IPS DF 4.7 (cell line): ENCODE results near the gene SCIN.
"Not testable (repeated sequence)": the region's sequence is repeated elsewhere in the genome, so short reads cannot be mapped to it uniquely, and the experiment has no call there.

Experiments
- DNase-seq: peaks from one replicate; pipeline ENCODE4 v3.0.0-alpha.2; 2013; ENCODE audit warnings: low spot score; ENCODE audit errors: extremely low read depth

Gene SCIN

GRCh38 chr7:12647364-12648219 is 77.1 kb downstream of the SCIN start:
- no peak for DNase-seq

- no peak for DNase-seq
These were observed 78.3 kb downstream of the SCIN start for GRCh38 chr7:12648704-12649261.

DNA sequence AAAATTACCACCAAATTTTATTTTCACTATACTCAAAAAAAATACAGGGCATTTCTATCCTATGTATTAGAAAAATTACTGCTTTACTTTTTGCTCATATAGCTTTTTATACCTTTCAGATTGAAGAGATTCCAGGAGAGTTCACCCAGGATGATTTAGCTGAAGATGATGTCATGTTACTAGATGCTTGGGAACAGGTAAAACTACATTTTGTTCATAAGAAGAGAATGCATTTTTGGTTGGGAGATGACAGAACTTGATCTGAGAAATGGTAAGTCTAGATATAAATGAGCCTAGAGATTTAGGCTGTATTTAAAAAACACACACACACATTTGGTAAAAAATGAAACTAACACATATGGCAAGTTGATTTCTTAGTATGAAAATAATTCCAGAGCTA is 78.8 kb downstream of the SCIN start:
- DNase-seq = no peak

DNA sequence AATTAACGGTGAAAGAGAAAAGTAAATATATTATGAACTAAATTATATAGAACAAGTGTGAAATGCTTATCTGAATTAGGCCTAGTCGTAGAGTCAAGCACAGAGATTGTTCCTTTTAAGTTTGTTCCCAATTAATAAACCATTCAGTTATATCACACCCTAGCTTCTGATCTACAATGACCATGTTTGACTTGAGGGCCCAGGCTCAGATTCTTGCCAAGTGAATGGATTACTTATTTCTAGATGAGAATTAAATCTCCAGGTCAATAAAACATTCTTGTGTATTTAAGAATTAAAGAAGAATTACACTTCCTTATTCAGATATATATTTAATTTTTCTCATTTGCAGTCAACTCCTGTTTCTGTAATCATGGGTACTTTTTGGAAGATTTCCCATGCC is 79.6 kb downstream of the SCIN start:
- DNase-seq = no peak

- DNase-seq = no peak
These were observed 82.6 kb downstream of the SCIN start for GRCh38 chr7:12653110-12653509.

DNA sequence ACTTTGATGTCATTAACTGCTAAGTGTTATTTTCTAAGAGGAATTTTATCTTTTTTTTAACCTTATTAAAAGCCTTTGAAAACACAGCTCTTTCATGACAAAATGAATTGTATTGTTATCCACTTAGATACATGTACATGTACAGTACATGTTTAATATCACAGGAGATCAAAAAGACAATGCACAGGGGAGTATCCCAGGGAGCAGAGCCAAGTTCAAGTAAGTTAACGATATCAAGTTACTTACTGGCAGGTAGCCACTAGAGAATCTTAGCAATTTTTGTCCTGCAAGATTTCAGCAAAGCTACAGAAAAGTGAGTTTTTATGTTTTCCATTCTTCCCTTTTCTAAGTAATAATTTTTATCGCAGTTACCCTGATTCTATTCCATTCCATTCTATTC is 83.0 kb downstream of the SCIN start:
- no peak for DNase-seq

DNA sequence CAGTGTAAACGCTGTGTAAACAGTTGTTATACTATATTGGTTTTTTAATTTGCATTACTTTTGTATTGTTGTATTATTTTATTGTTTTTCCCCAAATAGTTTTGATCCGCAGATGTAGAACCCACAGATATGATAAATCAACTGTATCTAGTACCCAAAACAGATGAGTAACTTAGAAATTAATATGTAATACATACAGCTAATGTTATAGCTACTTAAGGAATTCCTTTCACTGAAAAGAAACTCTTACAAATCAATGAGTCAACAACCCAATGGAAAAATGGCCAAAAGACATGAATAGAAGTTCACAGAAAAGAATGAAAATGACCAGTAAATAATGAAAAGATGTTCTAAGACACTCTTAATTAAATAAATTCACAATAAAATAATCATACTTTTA is 84.6 kb downstream of the SCIN start:
- no peak for DNase-seq

GRCh38 chr7:12660423-12660822 is 89.9 kb downstream of the SCIN start:
- DNase-seq = not testable (repeated sequence)

DNA sequence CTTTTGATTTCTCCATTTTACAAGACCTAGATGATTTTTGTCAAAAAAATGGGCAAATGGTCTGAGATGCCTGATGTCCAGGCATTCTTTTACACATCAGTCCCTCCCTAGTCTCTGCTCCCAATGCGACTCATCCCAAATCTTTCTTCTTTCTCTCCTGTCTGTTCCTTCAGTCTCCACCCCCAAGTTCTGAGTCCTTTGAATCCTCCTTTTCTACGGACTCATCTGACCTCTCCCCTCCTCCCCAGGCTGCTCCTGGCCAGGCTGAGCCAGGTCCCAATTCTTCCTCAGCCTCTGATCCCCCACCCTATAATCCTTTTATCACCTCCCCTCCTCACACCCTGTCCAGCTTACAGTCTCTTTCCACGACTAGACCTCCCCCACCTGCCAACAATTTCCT is 90.5 kb downstream of the SCIN start:
- not testable (repeated sequence) for DNase-seq

DNA sequence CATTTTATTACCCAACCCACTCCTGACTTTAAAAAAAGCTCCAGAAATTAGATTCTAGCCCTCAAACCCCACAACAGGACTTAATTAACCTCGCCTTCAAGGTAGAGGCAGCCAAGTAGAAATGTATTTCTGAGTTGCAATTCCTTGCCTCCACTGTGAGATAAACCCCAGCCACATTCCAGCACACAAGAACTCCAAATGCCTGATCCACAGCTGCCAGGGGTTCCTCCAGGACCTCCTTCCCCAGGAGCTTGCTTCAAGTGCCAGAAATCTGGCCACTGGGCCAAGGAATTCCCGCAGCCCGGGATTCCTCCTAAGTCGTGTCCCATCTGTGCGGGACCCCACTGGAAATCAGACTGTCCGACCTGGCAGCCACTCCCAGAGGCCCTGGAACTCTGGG is 91.1 kb downstream of the SCIN start:
- no peak for DNase-seq

GRCh38 chr7:12670000-12670729 is 99.6 kb downstream of the SCIN start:
- no peak for DNase-seq

GRCh38 chr7:12670743-12671520 is 100.4 kb downstream of the SCIN start:
- DNase-seq = no peak

GRCh38 chr7:12673436-12673835 is 102.9 kb downstream of the SCIN start:
- DNase-seq = not testable (repeated sequence)

DNA sequence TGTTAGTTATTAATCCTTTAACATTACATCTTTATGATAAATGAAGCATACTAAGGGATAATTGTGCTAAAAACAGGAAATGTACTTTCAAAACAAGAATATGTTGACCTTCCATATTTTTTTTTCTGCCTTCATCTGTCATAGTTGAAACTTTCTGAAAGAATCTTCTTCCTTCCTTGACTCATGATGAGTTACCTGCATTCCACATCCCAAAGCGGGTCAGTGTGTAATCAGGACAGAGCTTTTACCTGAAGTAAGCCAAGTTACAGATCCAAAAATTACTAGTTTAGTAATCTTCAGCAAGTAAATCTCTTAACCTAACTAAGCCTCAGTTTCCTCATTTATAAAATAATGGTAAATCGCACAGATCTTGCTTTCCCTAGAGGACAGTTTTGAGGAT is 103.5 kb downstream of the SCIN start:
- no peak for DNase-seq

DNA sequence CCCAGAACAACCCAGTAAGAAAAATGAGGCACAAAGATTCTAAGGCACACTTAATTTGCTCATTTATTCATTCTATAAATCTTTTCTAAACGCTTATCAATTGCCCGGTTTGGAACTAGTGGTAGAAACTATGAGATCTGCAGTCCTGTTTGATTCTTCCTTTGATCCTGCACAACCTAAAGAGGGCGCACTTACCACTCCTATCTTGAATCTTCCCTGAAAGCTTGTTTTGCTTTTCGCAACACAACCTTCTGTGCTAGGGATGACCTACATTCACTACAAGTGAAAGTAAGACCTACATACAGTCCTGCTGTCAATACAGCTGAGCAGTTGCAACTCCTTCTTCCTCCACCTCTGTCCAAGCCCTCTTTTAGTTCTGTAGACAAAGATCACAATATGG is 104.3 kb downstream of the SCIN start:
- DNase-seq = no peak

- DNase-seq = no peak
These were observed 113.4 kb downstream of the SCIN start for GRCh38 chr7:12683678-12684585.

GRCh38 chr7:12684733-12685132 is 114.2 kb downstream of the SCIN start:
- no peak for DNase-seq

DNA sequence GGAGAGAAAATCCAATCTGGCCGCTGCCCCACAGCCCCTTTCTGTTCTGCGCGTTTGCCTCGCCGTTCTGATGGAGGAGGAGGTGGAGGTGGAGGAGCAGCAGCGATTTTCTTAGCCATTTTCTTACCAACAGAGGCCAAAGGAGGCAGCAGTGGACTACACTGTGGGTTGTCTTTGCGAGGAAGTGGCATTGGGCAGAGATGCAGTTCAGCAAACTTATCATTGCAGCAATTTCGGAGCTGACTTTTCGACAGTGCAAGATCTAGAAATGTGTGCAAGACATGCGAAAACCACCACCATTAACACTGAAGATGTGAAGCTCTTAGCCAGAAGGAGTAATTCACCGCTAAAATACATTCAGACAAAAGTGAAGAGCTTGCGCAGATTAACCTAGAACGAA is 115.0 kb downstream of the SCIN start:
- DNase-seq = no peak

DNA sequence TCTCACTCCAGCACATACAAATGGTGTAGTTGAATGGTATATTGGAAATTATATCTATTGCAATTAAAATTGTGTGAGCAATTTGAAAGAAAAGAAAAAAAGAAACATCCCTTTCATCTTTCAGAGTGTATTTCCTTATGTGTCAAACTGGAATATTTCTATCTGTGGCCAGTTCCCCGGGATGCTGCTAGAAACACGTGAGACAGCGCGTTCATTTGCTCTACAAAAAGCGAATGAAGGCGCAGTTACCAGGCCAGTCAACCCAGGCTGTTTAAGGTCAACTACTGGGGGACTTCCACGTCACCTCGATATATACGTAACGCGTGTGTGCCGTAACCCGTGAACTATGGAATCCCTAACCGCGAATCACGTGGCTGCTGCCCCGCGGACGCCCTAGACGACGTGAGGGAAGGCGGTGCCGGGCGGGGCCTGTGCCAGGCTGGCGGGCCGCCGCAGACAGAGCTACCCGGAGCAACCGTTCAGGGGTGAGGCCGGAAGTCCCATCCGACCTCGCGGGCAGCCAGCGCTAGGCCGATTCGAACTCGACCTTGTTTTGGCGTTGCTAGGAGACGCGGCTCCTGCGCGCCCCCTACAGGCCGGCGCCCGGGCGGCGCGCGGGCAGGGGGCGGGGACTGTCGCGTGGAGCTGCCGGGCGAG is 115.8 kb downstream of the SCIN start:
- DNase-seq = no peak
